WTC11 (cell line): ENCODE data around the gene UIMC1. TPM values are rescaled to one million over a fixed set of nuclear protein-coding genes. Genes with fewer than 3 reads are reported as not detected.

ENCODE experiments used
- ATAC-seq: fragments of 200-7000 bp; cut with Tn5 transposase; 2 replicates; pipeline ENCODE4 v1.10.0; 2021; ENCODE audit warnings: mild to moderate bottlenecking, moderate library complexity
- CTCF ChIA-PET: fragments of 300-600 bp; sonication (Branson Sonifier 250); formaldehyde crosslinking; loops from one replicate; lab custom pipeline; 2021; ENCODE audit warnings: antibody characterized with exemption; lab: Charles Lee
- POLR2A ChIA-PET: fragments of 350-600 bp; sonication (Branson Sonifier 250); formaldehyde crosslinking; loops from one replicate; lab custom pipeline; 2021; ENCODE audit warnings: antibody characterized with exemption; lab: Charles Lee
- DNase-seq: peaks from one replicate; pipeline ENCODE4 v3.0.0; 2021; ENCODE audit warnings: low spot score
- H3K27ac Mint-ChIP-seq: 2 replicates; pipeline ENCODE4 v1.8.0; 2021; ENCODE audit warnings: mixed read lengths
- H3K27me3 Mint-ChIP-seq: 2 replicates; pipeline ENCODE4 v1.8.0; 2021; ENCODE audit warnings: low read depth, mild to moderate bottlenecking, moderate library complexity, mixed read lengths
- H3K36me3 Mint-ChIP-seq: 2 replicates; pipeline ENCODE4 v1.8.0; 2021; ENCODE audit warnings: mixed read lengths
- H3K4me1 Mint-ChIP-seq: 2 replicates; pipeline ENCODE4 v1.8.0; 2022; ENCODE audit warnings: mixed read lengths
- H3K4me3 Mint-ChIP-seq: 2 replicates; pipeline ENCODE4 v1.8.0; 2021; ENCODE audit warnings: mild to moderate bottlenecking, moderate library complexity, mixed read lengths
- H3K9me3 Mint-ChIP-seq: 2 replicates; pipeline ENCODE4 v1.8.0; 2021; ENCODE audit warnings: mixed read lengths
- ARID4B ChIP-seq: sonication (generic); formaldehyde crosslinking; IDR thresholded peaks from 2 replicates; pipeline ENCODE4 v1.8.0; 2023; ENCODE audit warnings: missing genetic modification reagents, mild to moderate bottlenecking, borderline replicate concordance
- IRF2 ChIP-seq: sonication (generic); formaldehyde crosslinking; IDR thresholded peaks from 2 replicates; pipeline ENCODE4 v1.8.0; 2022; ENCODE audit warnings: low read depth, missing genetic modification reagents, borderline replicate concordance
- TCF7 ChIP-seq: sonication (generic); formaldehyde crosslinking; IDR thresholded peaks from 2 replicates; pipeline ENCODE4 v1.8.0; 2022; ENCODE audit warnings: mild to moderate bottlenecking, low read depth, missing genetic modification reagents, moderate library complexity
- ZNF138 ChIP-seq: sonication (generic); formaldehyde crosslinking; conservative IDR thresholded peaks from 2 replicates; pipeline ENCODE4 v1.8.1; 2022; ENCODE audit warnings: mild to moderate bottlenecking, moderate library complexity, missing genetic modification reagents
- ZNF263 ChIP-seq: sonication (generic); formaldehyde crosslinking; IDR thresholded peaks from 2 replicates; pipeline ENCODE4 v1.8.1; 2022; ENCODE audit warnings: low read depth, mild to moderate bottlenecking, moderate library complexity, missing genetic modification reagents
- ZNF423 ChIP-seq: fragments of 250-450 bp; sonication (Bioruptor Pico); IDR thresholded peaks from 2 replicates; pipeline ENCODE4 v2.1.2; 2022; ENCODE audit warnings: mild to moderate bottlenecking, moderate library complexity
- total RNA-seq: library from RNA; stranded (reverse); gene quantifications from 3 replicates; pipeline ENCODE4 v1.2.3, GENCODE V29; 2021
- TF ChIP-seq, protein P1 (sequence below): sonication (generic); formaldehyde crosslinking; IDR thresholded peaks from 2 replicates; pipeline ENCODE4 v1.8.0; 2023; ENCODE audit warnings: mild to moderate bottlenecking, missing genetic modification reagents
- TF ChIP-seq, protein P2 (sequence below): sonication (generic); formaldehyde crosslinking; IDR thresholded peaks from 2 replicates; pipeline ENCODE4 v1.8.1; 2023; ENCODE audit warnings: mild to moderate bottlenecking, missing genetic modification reagents

Gene UIMC1
- total RNA-seq, 1 experiment from 2014 or later = 48.0 TPM

DNA sequence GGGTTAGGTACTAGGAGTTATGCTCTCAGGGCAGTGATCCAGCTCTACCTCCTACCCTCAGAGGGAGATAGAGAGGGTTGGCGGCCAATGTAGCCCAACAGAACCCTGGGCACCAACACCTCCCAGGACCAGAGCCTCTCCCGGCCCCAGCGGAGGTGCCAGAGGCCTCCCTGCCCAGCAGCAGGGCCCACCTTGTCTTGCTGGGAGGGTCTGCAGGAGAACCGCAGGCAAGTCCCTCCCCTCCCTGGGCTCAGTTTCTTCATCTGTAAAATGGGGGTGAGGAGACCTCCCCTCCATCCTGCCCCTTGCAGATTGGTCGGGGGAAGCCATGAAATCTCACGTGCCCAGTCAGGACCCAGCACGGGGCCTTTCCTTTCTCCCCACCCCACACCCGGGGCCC lies 141.8 kb downstream of the UIMC1 start:
- H3K9me3 Mint-ChIP-seq = no peaks in the 10 kb centered on the region
- POLR2A ChIA-PET = interaction anchor here (0.9 kb wide), 1 partner anchor 62 kb away, joined by 3 read pairs; no protein-coding TSS in a partner anchor
- no peaks in the 10 kb centered on the region for H3K36me3 Mint-ChIP-seq
- DNase-seq = no peak
- TF ChIP-seq ARID4B (CRISPR knock-in tag) = no peak
- TF ChIP-seq, protein P1, sequence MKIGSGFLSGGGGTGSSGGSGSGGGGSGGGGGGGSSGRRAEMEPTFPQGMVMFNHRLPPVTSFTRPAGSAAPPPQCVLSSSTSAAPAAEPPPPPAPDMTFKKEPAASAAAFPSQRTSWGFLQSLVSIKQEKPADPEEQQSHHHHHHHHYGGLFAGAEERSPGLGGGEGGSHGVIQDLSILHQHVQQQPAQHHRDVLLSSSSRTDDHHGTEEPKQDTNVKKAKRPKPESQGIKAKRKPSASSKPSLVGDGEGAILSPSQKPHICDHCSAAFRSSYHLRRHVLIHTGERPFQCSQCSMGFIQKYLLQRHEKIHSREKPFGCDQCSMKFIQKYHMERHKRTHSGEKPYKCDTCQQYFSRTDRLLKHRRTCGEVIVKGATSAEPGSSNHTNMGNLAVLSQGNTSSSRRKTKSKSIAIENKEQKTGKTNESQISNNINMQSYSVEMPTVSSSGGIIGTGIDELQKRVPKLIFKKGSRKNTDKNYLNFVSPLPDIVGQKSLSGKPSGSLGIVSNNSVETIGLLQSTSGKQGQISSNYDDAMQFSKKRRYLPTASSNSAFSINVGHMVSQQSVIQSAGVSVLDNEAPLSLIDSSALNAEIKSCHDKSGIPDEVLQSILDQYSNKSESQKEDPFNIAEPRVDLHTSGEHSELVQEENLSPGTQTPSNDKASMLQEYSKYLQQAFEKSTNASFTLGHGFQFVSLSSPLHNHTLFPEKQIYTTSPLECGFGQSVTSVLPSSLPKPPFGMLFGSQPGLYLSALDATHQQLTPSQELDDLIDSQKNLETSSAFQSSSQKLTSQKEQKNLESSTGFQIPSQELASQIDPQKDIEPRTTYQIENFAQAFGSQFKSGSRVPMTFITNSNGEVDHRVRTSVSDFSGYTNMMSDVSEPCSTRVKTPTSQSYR (CRISPR knock-in tag) = no peak
- TF ChIP-seq, all 79 proteins: peak for 0
- Mint-ChIP-seq H3K4me3 (no peak overlapping the region), H3K27ac (no peak overlapping the region), H3K4me1 (peaks cover 31% of the 10 kb centered on the region), H3K27me3 (no peaks in the 10 kb centered on the region; the same call in 1 of the 2 replicates)
- CTCF ChIA-PET = interaction anchor here (1.2 to 2.9 kb wide), 5 partner anchors 51 to 207 kb away, joined by 3 to 23 read pairs (median 5); no protein-coding TSS in a partner anchor
- ATAC-seq = no peak

DNA sequence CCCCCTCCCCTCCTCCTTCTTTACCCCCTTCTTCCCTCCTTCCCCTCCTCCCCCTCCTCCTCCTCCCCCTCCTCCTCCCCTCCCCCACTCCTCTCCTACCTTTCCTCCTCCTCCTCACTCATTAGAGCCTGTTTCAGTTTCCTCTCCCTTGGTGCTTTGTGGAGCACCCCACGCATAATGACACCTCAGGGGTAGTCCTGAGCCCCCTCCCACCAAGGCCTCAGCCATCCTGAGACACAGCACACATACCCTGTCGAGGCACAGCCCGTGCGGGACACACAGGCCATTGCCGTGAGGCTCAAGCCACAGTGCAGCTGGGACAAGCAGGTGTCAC lies 142.8 kb downstream of the UIMC1 start:
- no peaks in the 10 kb centered on the region for H3K36me3 Mint-ChIP-seq
- H3K4me1 Mint-ChIP-seq = peaks cover 30% of the 10 kb centered on the region
- no peaks in the 10 kb centered on the region; the same call in 1 of the 2 replicates for H3K27me3 Mint-ChIP-seq
- no peak for DNase-seq
- H3K27ac Mint-ChIP-seq = peak overlapping the region; percentile 49; the same call in 1 of the 2 replicates
- peak; percentile 57; the same call in 1 of the 2 replicates for TF ChIP-seq ZNF263
- TF ChIP-seq, protein P2, sequence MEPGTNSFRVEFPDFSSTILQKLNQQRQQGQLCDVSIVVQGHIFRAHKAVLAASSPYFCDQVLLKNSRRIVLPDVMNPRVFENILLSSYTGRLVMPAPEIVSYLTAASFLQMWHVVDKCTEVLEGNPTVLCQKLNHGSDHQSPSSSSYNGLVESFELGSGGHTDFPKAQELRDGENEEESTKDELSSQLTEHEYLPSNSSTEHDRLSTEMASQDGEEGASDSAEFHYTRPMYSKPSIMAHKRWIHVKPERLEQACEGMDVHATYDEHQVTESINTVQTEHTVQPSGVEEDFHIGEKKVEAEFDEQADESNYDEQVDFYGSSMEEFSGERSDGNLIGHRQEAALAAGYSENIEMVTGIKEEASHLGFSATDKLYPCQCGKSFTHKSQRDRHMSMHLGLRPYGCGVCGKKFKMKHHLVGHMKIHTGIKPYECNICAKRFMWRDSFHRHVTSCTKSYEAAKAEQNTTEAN (CRISPR knock-in tag) = no peak
- no peak for TF ChIP-seq ZNF138 (CRISPR knock-in tag)
- TF ChIP-seq IRF2 = no peak
- no peaks in the 10 kb centered on the region for H3K9me3 Mint-ChIP-seq
- no peak overlapping the region for H3K4me3 Mint-ChIP-seq
- ChIA-PET CTCF (interaction anchor here (1.0 to 2.9 kb wide), 7 partner anchors 10 to 248 kb away, joined by 3 to 23 read pairs (median 4); partner anchors contain the start of gene FGFR4), POLR2A (interaction anchor here (0.9 kb wide), 1 partner anchor 61 kb away, joined by 3 read pairs; no protein-coding TSS in a partner anchor)
- peak; percentile 6; the same call in 1 of the 2 replicates for ATAC-seq

DNA sequence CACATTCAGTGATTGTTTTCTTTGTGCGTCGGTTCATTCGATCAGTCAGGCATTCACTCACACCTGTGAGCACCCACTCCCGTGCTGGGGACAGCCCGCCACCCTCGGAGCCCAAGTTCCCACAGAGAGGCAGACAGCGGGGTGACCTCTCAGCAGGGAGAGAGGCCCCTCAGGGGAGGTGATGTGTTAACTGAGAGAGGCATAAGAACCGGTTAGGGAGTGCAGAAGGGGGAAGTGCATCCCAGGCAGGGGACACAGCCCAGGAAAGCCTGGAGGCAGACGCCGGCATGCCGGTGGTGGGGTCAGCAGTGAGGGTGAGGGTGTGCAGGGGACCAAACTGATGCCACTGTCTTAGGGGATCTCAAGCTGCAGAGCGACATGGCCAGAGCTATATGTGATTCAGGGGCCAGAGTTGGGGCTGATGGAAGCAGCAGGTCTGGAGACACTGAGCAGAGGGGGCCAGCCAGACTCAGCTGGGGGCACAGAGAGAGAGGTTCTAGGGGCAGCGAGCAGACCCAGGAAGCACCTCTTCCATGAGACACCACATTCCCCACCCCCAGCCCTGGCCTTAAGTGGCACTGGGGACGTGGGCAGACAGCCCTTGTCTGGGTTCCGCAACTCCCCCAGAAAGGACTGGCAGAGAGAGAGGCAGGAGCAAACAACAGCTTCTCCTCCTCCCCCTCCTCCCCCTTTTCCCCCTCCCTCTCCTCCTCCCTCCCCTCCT lies 143.4 kb downstream of the UIMC1 start:
- TF ChIP-seq ZNF423 (CRISPR knock-in tag) = peak; percentile 41; the same call in 1 of the 2 replicates
- TF ChIP-seq TCF7 (CRISPR knock-in tag) = no peak
- Mint-ChIP-seq H3K4me1 (peaks cover 30% of the 10 kb centered on the region), H3K36me3 (no peaks in the 10 kb centered on the region), H3K27ac (peak overlapping the region; percentile 79), H3K27me3 (no peaks in the 10 kb centered on the region; the same call in 1 of the 2 replicates), H3K4me3 (peak overlapping the region; percentile 40), H3K9me3 (no peaks in the 10 kb centered on the region)
- ATAC-seq (peak; percentile 12; the same call in 1 of the 2 replicates), DNase-seq (no peak)
- ChIA-PET POLR2A (no interaction called here), CTCF (interaction anchor here (0.5 to 2.9 kb wide), 7 partner anchors 11 to 249 kb away, joined by 3 to 23 read pairs (median 4); partner anchors contain the start of gene FGFR4)
